Mammary epithelial cell (primary cell): ENCODE data around the gene SCFD1.

Source experiments
- EZH2 ChIP-seq: IDR thresholded peaks from 2 replicates; pipeline ENCODE4 v1.6.1; 2012; ENCODE audit warnings: low read length, inconsistent platforms, borderline replicate concordance
- TF ChIP-seq, protein P1 (sequence below), 2 donors: IDR thresholded peaks in 1 of 2; conservative IDR thresholded peaks in 1 of 2; 2 replicates each; pipeline ENCODE4 v1.5.1; 2011 to 2012; ENCODE audit warnings: inconsistent platforms in 2 of 2, low read length in 2 of 2, mild to moderate bottlenecking in 2 of 2, control low read depth in 1 of 2, low read depth in 1 of 2; ENCODE audit not compliant: insufficient read depth in 1 of 2; ENCODE audit errors: extremely low read depth in 1 of 2

DNA sequence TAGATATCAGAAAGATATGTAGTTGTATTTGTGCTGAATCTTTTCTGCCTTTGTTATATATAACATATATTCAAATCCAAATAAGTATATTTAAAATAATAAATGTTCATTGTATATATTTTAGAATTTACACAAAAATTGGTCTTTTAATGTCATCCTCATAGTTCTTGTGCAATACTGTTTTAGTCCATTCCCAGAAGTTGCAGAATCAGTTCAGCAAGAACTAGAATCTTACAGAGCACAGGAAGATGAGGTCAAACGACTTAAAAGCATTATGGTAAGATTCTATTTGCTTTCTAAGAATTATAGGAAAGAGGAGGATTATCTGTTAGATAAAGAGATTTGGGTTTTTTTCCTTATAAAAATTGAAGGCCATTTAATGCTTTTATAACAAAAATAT lies 51.0 kb downstream of the SCFD1 start:
- TF ChIP-seq, protein P1, sequence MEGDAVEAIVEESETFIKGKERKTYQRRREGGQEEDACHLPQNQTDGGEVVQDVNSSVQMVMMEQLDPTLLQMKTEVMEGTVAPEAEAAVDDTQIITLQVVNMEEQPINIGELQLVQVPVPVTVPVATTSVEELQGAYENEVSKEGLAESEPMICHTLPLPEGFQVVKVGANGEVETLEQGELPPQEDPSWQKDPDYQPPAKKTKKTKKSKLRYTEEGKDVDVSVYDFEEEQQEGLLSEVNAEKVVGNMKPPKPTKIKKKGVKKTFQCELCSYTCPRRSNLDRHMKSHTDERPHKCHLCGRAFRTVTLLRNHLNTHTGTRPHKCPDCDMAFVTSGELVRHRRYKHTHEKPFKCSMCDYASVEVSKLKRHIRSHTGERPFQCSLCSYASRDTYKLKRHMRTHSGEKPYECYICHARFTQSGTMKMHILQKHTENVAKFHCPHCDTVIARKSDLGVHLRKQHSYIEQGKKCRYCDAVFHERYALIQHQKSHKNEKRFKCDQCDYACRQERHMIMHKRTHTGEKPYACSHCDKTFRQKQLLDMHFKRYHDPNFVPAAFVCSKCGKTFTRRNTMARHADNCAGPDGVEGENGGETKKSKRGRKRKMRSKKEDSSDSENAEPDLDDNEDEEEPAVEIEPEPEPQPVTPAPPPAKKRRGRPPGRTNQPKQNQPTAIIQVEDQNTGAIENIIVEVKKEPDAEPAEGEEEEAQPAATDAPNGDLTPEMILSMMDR (conservative IDR thresholded peaks at IDR 0.05 in 1 of 2, IDR thresholded peaks at IDR 0.05 in 1 of 2; ENCODE audit: extremely low read depth in 1 of 2, insufficient read depth in 1 of 2, low read depth in 1 of 2, low read length in 2 of 2) = no peak
- no peak for TF ChIP-seq EZH2
